A549 (cell line): ENCODE data around the gene MVP. TPM values are rescaled to one million over a fixed set of nuclear protein-coding genes. Genes with fewer than 3 reads are reported as not detected.
A peak's percentile ranks its signal among the peaks of the same experiment; 100 is the strongest.

Experiments
- ATAC-seq, 2 experiments: fragments of 200-7000 bp in 1 of 2; fragments of >200 bp in 1 of 2; cut with Nextera tagmentation in 1 of 2; cut with Tn5 transposase in 1 of 2; 3 replicates each; pipeline versions ENCODE4 v1.8.0 to v1.9.1; 2018 to 2020; ENCODE audit warnings: mild to moderate bottlenecking in 1 of 2, moderate library complexity in 1 of 2
- CTCF ChIA-PET: fragments of 300-600 bp; sonication (Branson Sonifier 250); formaldehyde crosslinking; extraction: SDS; loops from one replicate; lab custom pipeline; 2021; ENCODE audit warnings: antibody characterized with exemption, inconsistent platforms; lab: Yijun Ruan, JAX
- POLR2A ChIA-PET: fragments of 350-600 bp; formaldehyde crosslinking; extraction: SDS; loops from one replicate; lab custom pipeline; 2021; ENCODE audit warnings: antibody characterized with exemption, inconsistent platforms; lab: Yijun Ruan, JAX
- DNase-seq, 2 experiments: peaks; one replicate each; pipeline versions ENCODE4 v3.0.0 to v3.0.0-alpha.2; 2011 to 2016; ENCODE audit warnings: low read depth in 1 of 2, low spot score in 1 of 2
- FAIRE-seq: peaks from 2 replicates; lab custom pipeline; 2011; peaks lifted over from hg19 to GRCh38; lab: Jason Lieb, UNC
- H3K27ac ChIP-seq, 2 experiments: fragments of >200 bp; sonication (Bioruptor Twin); formaldehyde crosslinking; 3 replicates each; pipeline ENCODE4 v1.5.1; 2016 to 2017
- H3K4me1 ChIP-seq: fragments of >200 bp; sonication (Bioruptor Twin); formaldehyde crosslinking; 3 replicates; pipeline ENCODE4 v1.6.1; 2016
- H3K4me2 ChIP-seq: fragments of >200 bp; sonication (Bioruptor Twin); formaldehyde crosslinking; 3 replicates; pipeline ENCODE4 v1.6.1; 2016
- H3K4me3 ChIP-seq: fragments of >200 bp; sonication (Bioruptor Twin); formaldehyde crosslinking; 3 replicates; pipeline ENCODE4 v1.5.1; 2016
- H3K9me3 ChIP-seq: fragments of >200 bp; sonication (Bioruptor Twin); formaldehyde crosslinking; 3 replicates; pipeline ENCODE4 v1.6.1; 2016
- BCL3 ChIP-seq: fragments of >200 bp; sonication (Bioruptor Twin); formaldehyde crosslinking; IDR thresholded peaks from 3 replicates; pipeline ENCODE4 v1.6.1; 2016
- CBX8 ChIP-seq: fragments of 200-600 bp; sonication (generic); IDR thresholded peaks from 2 replicates; pipeline ENCODE4 v1.6.1; 2016
- EHF ChIP-seq: fragments of 250-450 bp; sonication (Bioruptor Pico); IDR thresholded peaks from 2 replicates; pipeline ENCODE4 v1.5.0; 2020; ENCODE audit warnings: mild to moderate bottlenecking
- EP300 ChIP-seq, 2 experiments: fragments of >200 bp; sonication (Bioruptor Twin); formaldehyde crosslinking; IDR thresholded peaks; 2 replicates in 1 of 2; 3 replicates in 1 of 2; pipeline ENCODE4 v1.6.1; 2016 to 2017
- ESRRA ChIP-seq: fragments of 150-350 bp; IDR thresholded peaks from 2 replicates; pipeline ENCODE4 v1.6.1; 2014; ENCODE audit warnings: mild to moderate bottlenecking, low read length, borderline replicate concordance
- GATA3 ChIP-seq: IDR thresholded peaks from 2 replicates; pipeline ENCODE4 v1.6.1; 2012; ENCODE audit warnings: borderline replicate concordance
- HEYL ChIP-seq: fragments of 250-450 bp; sonication (Bioruptor Pico); IDR thresholded peaks from 2 replicates; pipeline ENCODE4 v1.8.0; 2021; ENCODE audit warnings: mild to moderate bottlenecking, moderate library complexity
- HOXB13 ChIP-seq: fragments of 250-450 bp; sonication (Bioruptor Pico); IDR thresholded peaks from 2 replicates; pipeline ENCODE4 v1.5.0; 2020; ENCODE audit warnings: low read depth, mild to moderate bottlenecking, moderate library complexity
- JUNB ChIP-seq: fragments of >200 bp; sonication (Bioruptor Twin); formaldehyde crosslinking; IDR thresholded peaks from 2 replicates; pipeline ENCODE4 v1.6.1; 2016
- KDM5A ChIP-seq: fragments of 200-600 bp; sonication (generic); IDR thresholded peaks from 2 replicates; pipeline ENCODE4 v1.6.1; 2016; ENCODE audit warnings: antibody characterized with exemption, mild to moderate bottlenecking
- MAX ChIP-seq: IDR thresholded peaks from 2 replicates; pipeline ENCODE4 v1.6.1; 2012
- MAZ ChIP-seq: fragments of 150-350 bp; IDR thresholded peaks from 2 replicates; pipeline ENCODE4 v1.6.1; 2014; ENCODE audit warnings: antibody characterized with exemption, low read depth, low read length, borderline replicate concordance
- MYC ChIP-seq: IDR thresholded peaks from 2 replicates; pipeline ENCODE4 v1.6.1; 2012; ENCODE audit warnings: mild to moderate bottlenecking, inconsistent platforms, low read length, improper control_type of control experiment, borderline replicate concordance
- NFE2L2 ChIP-seq: fragments of 150-350 bp; conservative IDR thresholded peaks from 2 replicates; pipeline ENCODE4 v1.6.1; 2014; ENCODE audit warnings: low read length
- NPAS2 ChIP-seq: fragments of 250-450 bp; sonication (Bioruptor Pico); IDR thresholded peaks from 2 replicates; pipeline ENCODE4 v1.8.0; 2022; ENCODE audit warnings: mild to moderate bottlenecking, moderate library complexity, borderline replicate concordance
- PHF8 ChIP-seq: fragments of 200-600 bp; sonication (generic); IDR thresholded peaks from 2 replicates; pipeline ENCODE4 v1.6.1; 2016; ENCODE audit warnings: low read depth, mild to moderate bottlenecking, antibody characterized with exemption, moderate library complexity, borderline replicate concordance
- POLR2A ChIP-seq: IDR thresholded peaks from 2 replicates; pipeline ENCODE4 v1.6.1; 2012; ENCODE audit warnings: mild to moderate bottlenecking, low read length
- POLR2AphosphoS2 ChIP-seq: conservative IDR thresholded peaks from 2 replicates; pipeline ENCODE4 v1.6.1; 2012; ENCODE audit warnings: low read length, improper control_type of control experiment, inconsistent platforms
- RARB ChIP-seq: fragments of 250-450 bp; sonication (Bioruptor Pico); IDR thresholded peaks from 2 replicates; pipeline ENCODE4 v1.8.0; 2021; ENCODE audit warnings: mild to moderate bottlenecking, moderate library complexity
- RCOR1 ChIP-seq: fragments of 150-350 bp; IDR thresholded peaks from 2 replicates; pipeline ENCODE4 v1.6.1; 2014; ENCODE audit warnings: antibody characterized with exemption, low read length, low read depth
- RFX5 ChIP-seq: fragments of 450-650 bp; IDR thresholded peaks from 2 replicates; pipeline ENCODE4 v1.7.1; 2014; ENCODE audit warnings: antibody characterized with exemption, mild to moderate bottlenecking, moderate library complexity
- RNF2 ChIP-seq: fragments of 200-600 bp; sonication (generic); IDR thresholded peaks from 2 replicates; pipeline ENCODE4 v1.6.1; 2016; ENCODE audit warnings: low read depth, mild to moderate bottlenecking, antibody characterized with exemption, moderate library complexity, borderline replicate concordance
- SMC3 ChIP-seq: fragments of >200 bp; sonication (Bioruptor Twin); formaldehyde crosslinking; IDR thresholded peaks from 3 replicates; pipeline ENCODE4 v1.6.1; 2018; ENCODE audit warnings: inconsistent platforms
- SREBF2 ChIP-seq: fragments of 450-650 bp; IDR thresholded peaks from 2 replicates; pipeline ENCODE4 v1.6.1; 2014; ENCODE audit warnings: mild to moderate bottlenecking, moderate library complexity
- TFCP2L1 ChIP-seq: fragments of 250-450 bp; sonication (Bioruptor Pico); IDR thresholded peaks from 2 replicates; pipeline ENCODE4 v1.5.0; 2021; ENCODE audit warnings: mild to moderate bottlenecking
- TP53 ChIP-seq: fragments of 250-450 bp; sonication (Bioruptor Pico); IDR thresholded peaks from 2 replicates; pipeline ENCODE4 v1.5.0; 2021; ENCODE audit warnings: mild to moderate bottlenecking, moderate library complexity
- ZC3H11A ChIP-seq: fragments of 450-650 bp; IDR thresholded peaks from 2 replicates; pipeline ENCODE4 v1.6.1; 2014; ENCODE audit warnings: antibody characterized with exemption, mild to moderate bottlenecking
- ZFP36 ChIP-seq: fragments of 450-650 bp; IDR thresholded peaks from 2 replicates; pipeline ENCODE4 v1.6.1; 2014; ENCODE audit warnings: borderline replicate concordance; ENCODE audit not compliant: partially characterized antibody
- ZSCAN20 ChIP-seq: fragments of 250-450 bp; sonication (Bioruptor Pico); IDR thresholded peaks from 2 replicates; pipeline ENCODE4 v1.8.0; 2022; ENCODE audit warnings: mild to moderate bottlenecking, moderate library complexity
- WGBS: methylation state at CpG from one replicate; pipeline ENCODE4 v1.1.6; 2017; ENCODE audit errors: missing lambda C conversion rate; 5-methylcytosine and 5-hydroxymethylcytosine counted together
- polyA plus RNA-seq, 4 experiments: library from polyadenylated mRNA; depleted of rRNA in 3 of 4; stranded (reverse); fragments of >200 nt; fragmentation: RNase III in 1 of 4; extraction: RNeasy Plus Mini Kit Qiagen cat#74134 plus additional on column Dnase treatment in 1 of 4; gene quantifications; 2 replicates in 3 of 4; 3 replicates in 1 of 4; pipeline ENCODE4 v1.2.3, GENCODE V29; 2011 to 2017
- TF ChIP-seq, protein P1 (sequence below): fragments of 250-450 bp; sonication (Bioruptor Pico); IDR thresholded peaks from 2 replicates; pipeline ENCODE4 v1.5.0; 2020; ENCODE audit warnings: low read depth, mild to moderate bottlenecking, moderate library complexity
- TF ChIP-seq, protein P2 (sequence below): fragments of 450-650 bp; IDR thresholded peaks from 2 replicates; pipeline ENCODE4 v1.6.1; 2014; ENCODE audit warnings: antibody characterized with exemption

The MVP gene
- polyA plus RNA-seq, 2 of the 4 experiments (the other 2 are of a cell fraction) = 73.3 to 106 TPM

DNA sequence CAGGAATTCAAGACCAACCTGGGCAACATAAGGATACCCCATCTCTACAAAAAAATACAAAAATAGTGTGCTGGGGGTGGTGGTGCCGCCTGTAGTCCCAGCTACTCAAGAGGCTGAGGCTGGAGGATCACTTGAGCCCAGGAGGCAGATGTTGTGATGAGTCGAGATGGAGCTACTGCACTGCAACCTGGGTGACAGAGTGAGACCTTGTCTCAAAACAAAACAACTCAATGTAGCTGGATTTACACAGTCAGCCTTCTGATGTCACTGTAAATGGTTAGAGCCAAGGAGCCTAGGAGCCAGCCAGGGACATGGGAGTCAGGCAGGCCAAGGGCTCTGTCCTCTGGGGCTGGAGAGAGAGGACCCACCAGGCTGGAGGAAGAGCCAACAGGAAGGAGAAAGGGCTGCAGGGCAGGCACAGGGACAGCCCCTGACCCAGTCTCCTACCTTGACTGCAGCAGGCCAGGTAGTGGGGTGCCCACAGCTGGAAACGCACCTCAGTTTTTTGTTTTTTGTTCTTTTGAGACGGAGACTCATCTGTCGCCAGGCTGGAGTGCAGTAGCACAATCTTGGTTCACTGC lies 34.3 kb downstream of the MVP start:
- Histone ChIP-seq H3K9me3 (no peaks in the 10 kb centered on the region), H3K27ac (no peak overlapping the region), H3K4me3 (no peak overlapping the region), H3K4me2 (no peak overlapping the region), H3K4me1 (no peaks in the 10 kb centered on the region)
- FAIRE-seq = no peak
- POLR2A ChIA-PET = interaction anchor here (1.1 kb wide), 1 partner anchor 90 kb away, joined by 4 read pairs; no protein-coding TSS in a partner anchor
- peak; percentile 47 to 52; a peak in 4 of 6 replicates for ATAC-seq
- CTCF ChIA-PET = interaction anchor here (0.7 to 26.2 kb wide), 9 partner anchors 8 to 176 kb away, joined by 3 to 568 read pairs (median 3); partner anchors contain the start of genes CDIPT, MAZ, MVP and PAGR1
- WGBS = 86% methylated on average over 5 of the region's 5 CpGs
- no peak for TF ChIP-seq NFE2L2
- TF ChIP-seq HEYL (CRISPR knock-in tag) = no peak
- TF ChIP-seq, protein P1, sequence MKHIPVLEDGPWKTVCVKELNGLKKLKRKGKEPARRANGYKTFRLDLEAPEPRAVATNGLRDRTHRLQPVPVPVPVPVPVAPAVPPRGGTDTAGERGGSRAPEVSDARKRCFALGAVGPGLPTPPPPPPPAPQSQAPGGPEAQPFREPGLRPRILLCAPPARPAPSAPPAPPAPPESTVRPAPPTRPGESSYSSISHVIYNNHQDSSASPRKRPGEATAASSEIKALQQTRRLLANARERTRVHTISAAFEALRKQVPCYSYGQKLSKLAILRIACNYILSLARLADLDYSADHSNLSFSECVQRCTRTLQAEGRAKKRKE (CRISPR knock-in tag) = no peak
- no peak for TF ChIP-seq EHF
- TF ChIP-seq JUNB = no peak
- no peak for TF ChIP-seq PHF8
- no peak for TF ChIP-seq RARB (CRISPR knock-in tag)
- TF ChIP-seq, protein P2, sequence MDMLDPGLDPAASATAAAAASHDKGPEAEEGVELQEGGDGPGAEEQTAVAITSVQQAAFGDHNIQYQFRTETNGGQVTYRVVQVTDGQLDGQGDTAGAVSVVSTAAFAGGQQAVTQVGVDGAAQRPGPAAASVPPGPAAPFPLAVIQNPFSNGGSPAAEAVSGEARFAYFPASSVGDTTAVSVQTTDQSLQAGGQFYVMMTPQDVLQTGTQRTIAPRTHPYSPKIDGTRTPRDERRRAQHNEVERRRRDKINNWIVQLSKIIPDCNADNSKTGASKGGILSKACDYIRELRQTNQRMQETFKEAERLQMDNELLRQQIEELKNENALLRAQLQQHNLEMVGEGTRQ = no peak
- TF ChIP-seq CBX8 = no peak
- TF ChIP-seq MAZ = no peak
- TF ChIP-seq HOXB13 = no peak
- TF ChIP-seq ZC3H11A = no peak
- TF ChIP-seq POLR2A = no peak
- no peak for TF ChIP-seq KDM5A
- no peak for TF ChIP-seq ZSCAN20 (CRISPR knock-in tag)
- TF ChIP-seq MAX = no peak
- TF ChIP-seq BCL3 = no peak
- no peak for DNase-seq

GRCh38 chr16:29857133-29857760 lies 37.0 kb downstream of the MVP start:
- no peak for FAIRE-seq
- CTCF ChIA-PET = interaction anchor here (0.6 to 26.2 kb wide), 11 partner anchors 9 to 175 kb away, joined by 3 to 568 read pairs (median 4); partner anchors contain the start of genes C16orf92, MAZ, MVP and PAGR1
- Histone ChIP-seq H3K27ac (no peak overlapping the region), H3K4me2 (no peak overlapping the region)
- no peak for ATAC-seq
- POLR2A ChIA-PET = no interaction called here
- TF ChIP-seq RNF2 (no peak), TFCP2L1 (no peak), HOXB13 (no peak), RCOR1 (no peak), NFE2L2 (no peak), RFX5 (no peak), MYC (no peak), GATA3 (no peak), JUNB (no peak), EP300 (IDR thresholded peaks at IDR 0.05) (no peak), POLR2AphosphoS2 (no peak), SREBF2 (no peak), CBX8 (no peak), ZFP36 (no peak), SMC3 (no peak), NPAS2 (CRISPR knock-in tag) (no peak), TP53 (no peak), ESRRA (no peak)
- TF ChIP-seq, protein P1 (CRISPR knock-in tag) = no peak
- TF ChIP-seq, all 56 proteins: peak for 0
- no peak overlapping the region for H3K4me3 ChIP-seq
- WGBS = 91% methylated on average over 7 of the region's 7 CpGs
- H3K4me1 ChIP-seq = peaks cover 11% of the 10 kb centered on the region; the same call in 2 of the 3 replicates
- DNase-seq = no peak
- H3K9me3 ChIP-seq = no peaks in the 10 kb centered on the region
